Heart left ventricle (tissue), 16 donors: ENCODE measurements around the gene CPNE5. TPM values are rescaled to one million over a fixed set of nuclear protein-coding genes. Genes with fewer than 3 reads are reported as not detected.

ENCODE experiments used
- ATAC-seq, 4 donors: fragments of 200-7000 bp; cut with Tn5 transposase; one replicate each; pipeline ENCODE4 v1.9.1; 2020 to 2022; ENCODE audit warnings: moderate library complexity in 4 of 4, mild to moderate bottlenecking in 3 of 4, moderate number of reproducible peaks in 1 of 4
- DNase-seq, 5 donors: peaks; one replicate each; pipeline ENCODE4 v3.0.0-alpha.2; 2020
- H3K27ac ChIP-seq, 12 donors: fragments of 200-600 bp; sonication (generic) in 4 of 12; one replicate each; pipeline versions ENCODE4 v1.5.0 to v1.8.0; 2016 to 2022; ENCODE audit warnings: mild to moderate bottlenecking in 2 of 12
- H3K27me3 ChIP-seq, 9 donors: fragments of 200-600 bp; sonication (generic) in 2 of 9; one replicate each; pipeline versions ENCODE4 v1.5.1 to v1.8.0; 2016 to 2022; ENCODE audit warnings: mild to moderate bottlenecking in 3 of 9
- H3K36me3 ChIP-seq, 9 donors: fragments of 200-600 bp; sonication (generic) in 2 of 9; one replicate each; pipeline versions ENCODE4 v1.5.0 to v1.8.0; 2018 to 2022; ENCODE audit warnings: mild to moderate bottlenecking in 2 of 9
- H3K4me1 ChIP-seq, 12 donors: fragments of 200-600 bp; sonication (generic) in 4 of 12; one replicate each; pipeline versions ENCODE4 v1.5.0 to v1.8.0; 2016 to 2022; ENCODE audit warnings: mild to moderate bottlenecking in 3 of 12
- H3K4me3 ChIP-seq, 12 donors: fragments of 200-600 bp; sonication (generic) in 4 of 12; one replicate each; pipeline versions ENCODE4 v1.5.0 to v1.8.0; 2017 to 2022; ENCODE audit warnings: mild to moderate bottlenecking in 9 of 12, moderate library complexity in 4 of 12
- H3K9me3 ChIP-seq, 12 donors: fragments of 200-600 bp; sonication (generic) in 4 of 12; one replicate each; pipeline versions ENCODE4 v1.5.0 to v1.8.0; 2016 to 2022; ENCODE audit warnings: mild to moderate bottlenecking in 1 of 12
- POLR2A ChIP-seq, 2 donors: fragments of 450-650 bp; IDR thresholded peaks; one replicate each; pipeline ENCODE4 v1.6.1; 2017; ENCODE audit warnings: antibody characterized with exemption in 2 of 2, mild to moderate bottlenecking in 2 of 2, moderate library complexity in 2 of 2
- WGBS, 4 donors: extraction: QIAGEN DNeasy Blood & Tissue Kit in 2 of 4; methylation state at CpG; one replicate each; pipeline versions ENCODE4 v1.1.5 to v1.1.7; 2013 to 2018; 5-methylcytosine and 5-hydroxymethylcytosine counted together
- intact Hi-C, 10 donors: fragments of 100-400 bp; cut with DNase I; formaldehyde crosslinking; loops; one replicate each; pipeline versions ENCODE4 v1.11.1 to v1.14.2; 2022
- polyA plus RNA-seq, 2 donors: library from polyadenylated mRNA; stranded (reverse); fragments of 200-250 nt; gene quantifications; one replicate each; pipeline ENCODE4 v1.2.3, GENCODE V29; 2013
- total RNA-seq, 9 donors: library from RNA; depleted of rRNA in 2 of 9; stranded (reverse); fragments of >200 nt in 2 of 9; fragmentation: NEBNext Ultra II Directional in 3 of 9; extraction: Animal tissue kit (Norgen Biotek cat#: 25700) in 3 of 9; gene quantifications; one replicate each; pipeline versions ENCODE4 v1.1.0 to v1.2.4, GENCODE V29; 2016 to 2023
- TF ChIP-seq, protein P1 (sequence below), 12 donors: fragments of 200-600 bp; sonication (generic) in 4 of 12; IDR thresholded peaks; one replicate each; pipeline versions ENCODE4 v1.5.0 to v1.8.0; 2018 to 2022; ENCODE audit warnings: antibody characterized with exemption in 12 of 12, mild to moderate bottlenecking in 5 of 12
- donor health status: ischemic (EF 13 %, LVEDD 7.1; RV severe dilation, severe dysfunction).
- donor health status: healthy with polysubstance abuse.
- donor health status: DM: no; HTN: yes; CAD: no.
- donor health status: DM: no; HTN: no; CAD: no.
- donor health status: ischemic (EF 25% LVEDD 6.9; RV normal size, moderate dysfunction).
- donor health status: ischemic (EF 25% LVEDD 5.7; RV mildly dilated, moderate dysfunction).
- donor health status: healthy.
- donor health status: DM: yes; HTN: yes; CAD: no.
- donor health status: ischemic (EF 35%, LVEDD 5.7; RV mildly dilated, moderate dysfunction).
- donor health status: nonischemic (EF 11% LVEDD 7.7; RV severe dilation, severe dysfunction).
- donor health status: DM: yes; HTN: yes; CAD: no.
- donor health status: PGD.
- donor health status: ischemic (EF 29% LVEDD 5.4; RV normal size, mild dysfunction).
- donor health status: nonischemic (EF 23%, LVEDD 6.1; RV moderate dilation, normal function).

CPNE5 gene
- total and polyA plus RNA-seq, 11 donors, result 4.0 to 111 (median 13.4) TPM

DNA sequence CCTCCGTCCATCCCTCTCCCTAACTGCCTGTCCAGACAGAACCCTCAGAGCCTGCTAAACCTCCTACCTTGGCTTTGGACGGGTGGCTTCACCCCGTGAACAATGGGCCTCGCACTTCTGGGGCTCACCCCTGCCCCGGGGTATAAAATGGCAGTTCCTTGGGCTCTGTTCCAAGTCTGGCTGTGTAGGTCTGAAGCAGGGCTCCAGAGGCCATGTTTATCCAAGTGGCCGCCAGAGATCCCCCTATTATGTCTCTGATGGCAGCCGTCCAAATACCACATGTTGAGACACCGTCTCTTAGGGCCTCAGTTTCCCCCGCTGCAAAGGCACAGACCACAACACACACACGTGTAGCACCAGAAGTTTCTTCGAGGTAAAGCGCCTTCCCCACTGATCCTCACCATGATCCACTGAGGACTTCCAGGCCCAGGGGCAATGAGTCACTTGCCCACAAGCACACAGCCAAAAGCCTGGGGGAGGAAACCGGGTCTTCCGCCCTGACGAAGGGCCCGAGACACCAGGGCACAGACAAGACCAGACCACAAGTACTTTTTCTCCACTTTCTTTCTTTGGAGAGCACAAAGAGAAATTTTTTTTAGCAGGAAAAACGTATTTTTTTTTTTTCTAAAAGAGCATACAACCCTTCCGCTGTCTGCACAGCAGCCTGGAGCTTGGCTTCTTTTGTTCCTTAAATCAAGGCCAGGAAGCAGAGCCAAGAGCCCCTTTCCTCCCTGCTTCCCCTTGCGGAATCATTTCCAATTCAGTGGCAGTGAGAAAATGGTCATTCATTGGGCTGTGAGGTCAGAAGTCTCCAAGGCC is 11.8 kb downstream of the CPNE5 start:
- ATAC-seq (peak; percentile 2 to 69 (median 22)), DNase-seq (peak; percentile 54 to 80 (median 75))
- intact Hi-C loops, result loop anchor here in 1 of 10 donors (10.0 kb wide), 1 partner anchor 203 kb away; no protein-coding TSS in a partner anchor
- Histone ChIP-seq H3K4me3 (peak overlapping the region in 1 of 12 donors; percentile 12), H3K27me3 (no peaks in the 10 kb centered on the region), H3K36me3 (no peaks in the 10 kb centered on the region), H3K9me3 (no peaks in the 10 kb centered on the region), H3K27ac (peak overlapping the region; percentile 26 to 94 (median 70)), H3K4me1 (peaks cover 0 to 95% (median 56%) of the 10 kb centered on the region in 12 donors)
- no peak for TF ChIP-seq POLR2A (IDR thresholded peaks at IDR 0.05)
- 46 to 55% (median 50%) methylated on average over 19 of the region's 19 CpGs for WGBS, 4 donors

DNA sequence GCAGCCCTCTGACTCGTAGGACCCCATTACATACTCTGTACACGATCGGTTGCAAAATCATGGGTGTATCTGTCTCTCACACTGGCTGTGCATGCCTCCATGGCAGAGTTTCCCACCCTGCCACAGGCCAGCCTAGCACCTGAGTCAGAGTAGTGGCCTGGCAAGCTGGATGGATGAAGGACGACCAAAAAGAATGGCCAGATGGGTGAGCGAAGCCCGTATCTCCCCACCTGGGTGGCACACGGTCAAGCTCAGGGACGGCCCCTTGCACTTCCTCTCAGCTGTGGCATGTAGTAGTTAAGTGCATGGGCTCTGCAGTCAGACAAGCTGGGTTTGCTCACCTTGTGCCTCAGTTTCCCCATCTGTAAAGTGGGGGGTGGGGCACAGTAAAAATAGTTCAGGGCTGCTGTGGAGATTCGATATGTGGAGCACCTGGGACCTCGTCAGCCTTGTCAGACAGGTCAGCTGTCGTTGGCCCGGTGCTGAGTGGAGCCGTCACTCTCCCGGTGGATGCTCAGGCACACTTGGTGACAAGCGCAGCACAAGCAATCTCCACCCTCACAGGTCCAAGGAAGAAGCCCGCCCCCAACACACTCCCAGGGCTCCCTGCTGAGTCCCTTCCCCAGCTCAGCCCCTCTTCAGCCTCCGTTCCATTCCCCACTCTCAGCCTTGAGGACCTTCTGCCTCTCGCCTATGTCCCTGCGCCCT is 12.6 kb downstream of the CPNE5 start:
- TF ChIP-seq, protein P1, sequence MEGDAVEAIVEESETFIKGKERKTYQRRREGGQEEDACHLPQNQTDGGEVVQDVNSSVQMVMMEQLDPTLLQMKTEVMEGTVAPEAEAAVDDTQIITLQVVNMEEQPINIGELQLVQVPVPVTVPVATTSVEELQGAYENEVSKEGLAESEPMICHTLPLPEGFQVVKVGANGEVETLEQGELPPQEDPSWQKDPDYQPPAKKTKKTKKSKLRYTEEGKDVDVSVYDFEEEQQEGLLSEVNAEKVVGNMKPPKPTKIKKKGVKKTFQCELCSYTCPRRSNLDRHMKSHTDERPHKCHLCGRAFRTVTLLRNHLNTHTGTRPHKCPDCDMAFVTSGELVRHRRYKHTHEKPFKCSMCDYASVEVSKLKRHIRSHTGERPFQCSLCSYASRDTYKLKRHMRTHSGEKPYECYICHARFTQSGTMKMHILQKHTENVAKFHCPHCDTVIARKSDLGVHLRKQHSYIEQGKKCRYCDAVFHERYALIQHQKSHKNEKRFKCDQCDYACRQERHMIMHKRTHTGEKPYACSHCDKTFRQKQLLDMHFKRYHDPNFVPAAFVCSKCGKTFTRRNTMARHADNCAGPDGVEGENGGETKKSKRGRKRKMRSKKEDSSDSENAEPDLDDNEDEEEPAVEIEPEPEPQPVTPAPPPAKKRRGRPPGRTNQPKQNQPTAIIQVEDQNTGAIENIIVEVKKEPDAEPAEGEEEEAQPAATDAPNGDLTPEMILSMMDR (IDR thresholded peaks at IDR 0.05), result no peak
- no peak for TF ChIP-seq POLR2A (IDR thresholded peaks at IDR 0.05)
- no peaks in the 10 kb centered on the region for H3K27me3 ChIP-seq
- H3K4me1 ChIP-seq, result peaks cover 0 to 99% (median 58%) of the 10 kb centered on the region in 12 donors
- WGBS, 4 donors, result 75 to 87% (median 83%) methylated on average over 17 to 19 of the region's 19 CpGs
- peak overlapping the region in 2 of 12 donors; percentile 1 to 12 for H3K4me3 ChIP-seq
- H3K9me3 ChIP-seq, result no peaks in the 10 kb centered on the region
- ATAC-seq (peak in 1 of 4 donors; percentile 1), DNase-seq (peak in 1 of 5 donors; percentile 57)
- peak overlapping the region in 9 of 12 donors; percentile 26 to 94 (median 76) for H3K27ac ChIP-seq
- intact Hi-C loops, result loop anchor here in 1 of 10 donors (10.0 kb wide), 1 partner anchor 202 kb away; no protein-coding TSS in a partner anchor
- no peaks in the 10 kb centered on the region for H3K36me3 ChIP-seq

DNA sequence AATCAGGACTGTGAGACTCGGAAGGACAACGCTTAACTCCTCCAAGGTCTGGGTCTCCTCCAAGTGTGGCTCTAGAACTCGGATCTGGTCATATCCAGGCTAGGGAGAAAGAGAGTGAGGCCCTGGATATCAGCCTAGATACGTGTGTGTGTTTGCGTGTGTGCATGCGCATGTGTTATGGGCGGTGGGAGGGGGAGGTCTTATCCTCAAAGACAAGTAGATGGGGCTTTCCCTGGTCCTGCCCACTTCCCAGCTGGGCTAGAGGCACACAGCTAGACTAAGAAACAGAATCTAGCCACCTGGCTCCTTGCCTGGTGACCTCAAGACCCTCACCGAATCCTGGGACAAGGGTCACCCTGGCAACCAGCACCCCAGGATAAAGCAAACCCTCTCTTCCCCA is 13.2 kb downstream of the CPNE5 start:
- ATAC-seq, result peak in 1 of 4 donors; percentile 0
- peaks cover 0 to 100% (median 64%) of the 10 kb centered on the region in 12 donors for H3K4me1 ChIP-seq
- H3K4me3 ChIP-seq, result peak overlapping the region in 1 of 12 donors; percentile 1
- TF ChIP-seq, protein P1 (IDR thresholded peaks at IDR 0.05), result no peak
- no peak for TF ChIP-seq POLR2A (IDR thresholded peaks at IDR 0.05)
- 77 to 84% (median 81%) methylated on average over 8 of the region's 8 CpGs for WGBS, 4 donors
- intact Hi-C loops, result loop anchor here in 1 of 10 donors (10.0 kb wide), 1 partner anchor 201 kb away; no protein-coding TSS in a partner anchor
- H3K27ac ChIP-seq, result peak overlapping the region in 5 of 12 donors; percentile 9 to 94 (median 86)
- no peaks in the 10 kb centered on the region for H3K36me3 ChIP-seq
- H3K9me3 ChIP-seq, result no peaks in the 10 kb centered on the region
- DNase-seq, result peak in 1 of 5 donors; percentile 4
- H3K27me3 ChIP-seq, result no peaks in the 10 kb centered on the region

DNA sequence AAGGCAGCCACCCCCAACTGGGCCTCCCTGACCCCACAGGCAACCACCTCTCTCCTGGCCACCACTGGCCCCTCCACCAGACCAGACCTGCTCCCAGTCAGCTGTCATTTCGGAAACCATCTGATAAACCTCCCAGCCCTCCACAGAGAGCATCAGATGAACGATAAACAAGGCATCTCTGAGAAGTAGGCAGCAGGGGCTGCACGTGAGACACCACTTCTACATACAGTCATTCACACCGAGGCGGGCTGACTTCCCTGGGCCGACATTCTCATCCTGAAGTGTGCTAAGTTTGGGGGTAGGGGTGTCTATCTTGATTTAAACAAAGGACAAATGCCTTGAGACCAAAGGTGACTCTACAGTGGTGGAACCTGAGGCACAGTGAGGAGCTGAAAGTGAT is 13.8 kb downstream of the CPNE5 start:
- no peak overlapping the region for H3K4me3 ChIP-seq
- ATAC-seq (no peak), DNase-seq (peak in 1 of 5 donors; percentile 46)
- H3K4me1 ChIP-seq, result peaks cover 0 to 100% (median 63%) of the 10 kb centered on the region in 12 donors
- WGBS, 4 donors, result 82 to 91% (median 83%) methylated on average over 6 of the region's 6 CpGs
- peak overlapping the region in 7 of 12 donors; percentile 66 to 94 (median 86) for H3K27ac ChIP-seq
- no peaks in the 10 kb centered on the region for H3K27me3 ChIP-seq
- H3K36me3 ChIP-seq, result no peaks in the 10 kb centered on the region
- TF ChIP-seq POLR2A (IDR thresholded peaks at IDR 0.05), result no peak
- TF ChIP-seq, protein P1 (IDR thresholded peaks at IDR 0.05), result no peak
- no peaks in the 10 kb centered on the region for H3K9me3 ChIP-seq
- intact Hi-C loops, result loop anchor here in 1 of 10 donors (10.0 kb wide), 1 partner anchor 201 kb away; no protein-coding TSS in a partner anchor
